ENCODE results near the gene WDR12. TPM values are rescaled to one million over a fixed set of nuclear protein-coding genes. Genes with fewer than 3 reads are reported as not detected.
A peak's percentile ranks its signal among the peaks of the same experiment; 100 is the strongest.

The WDR12 gene
- total and polyA plus RNA-seq, 2 of the 13 experiments (the other 11 are each of a cell fraction or from before 2014, with no cell fraction given), result 94.4 to 216 TPM

GRCh38 chr2:202870431-202871299 lies 40.8 kb downstream of the WDR12 start (continued):
- TF ChIP-seq, protein P1, sequence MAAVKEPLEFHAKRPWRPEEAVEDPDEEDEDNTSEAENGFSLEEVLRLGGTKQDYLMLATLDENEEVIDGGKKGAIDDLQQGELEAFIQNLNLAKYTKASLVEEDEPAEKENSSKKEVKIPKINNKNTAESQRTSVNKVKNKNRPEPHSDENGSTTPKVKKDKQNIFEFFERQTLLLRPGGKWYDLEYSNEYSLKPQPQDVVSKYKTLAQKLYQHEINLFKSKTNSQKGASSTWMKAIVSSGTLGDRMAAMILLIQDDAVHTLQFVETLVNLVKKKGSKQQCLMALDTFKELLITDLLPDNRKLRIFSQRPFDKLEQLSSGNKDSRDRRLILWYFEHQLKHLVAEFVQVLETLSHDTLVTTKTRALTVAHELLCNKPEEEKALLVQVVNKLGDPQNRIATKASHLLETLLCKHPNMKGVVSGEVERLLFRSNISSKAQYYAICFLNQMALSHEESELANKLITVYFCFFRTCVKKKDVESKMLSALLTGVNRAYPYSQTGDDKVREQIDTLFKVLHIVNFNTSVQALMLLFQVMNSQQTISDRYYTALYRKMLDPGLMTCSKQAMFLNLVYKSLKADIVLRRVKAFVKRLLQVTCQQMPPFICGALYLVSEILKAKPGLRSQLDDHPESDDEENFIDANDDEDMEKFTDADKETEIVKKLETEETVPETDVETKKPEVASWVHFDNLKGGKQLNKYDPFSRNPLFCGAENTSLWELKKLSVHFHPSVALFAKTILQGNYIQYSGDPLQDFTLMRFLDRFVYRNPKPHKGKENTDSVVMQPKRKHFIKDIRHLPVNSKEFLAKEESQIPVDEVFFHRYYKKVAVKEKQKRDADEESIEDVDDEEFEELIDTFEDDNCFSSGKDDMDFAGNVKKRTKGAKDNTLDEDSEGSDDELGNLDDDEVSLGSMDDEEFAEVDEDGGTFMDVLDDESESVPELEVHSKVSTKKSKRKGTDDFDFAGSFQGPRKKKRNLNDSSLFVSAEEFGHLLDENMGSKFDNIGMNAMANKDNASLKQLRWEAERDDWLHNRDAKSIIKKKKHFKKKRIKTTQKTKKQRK (IDR thresholded peaks at IDR 0.05; ENCODE audit: low read length), result no peak
- TF ChIP-seq BHLHE40 (IDR thresholded peaks at IDR 0.05; ENCODE audit: low read length) (peak; percentile 4; the same call in 1 of the 2 replicates), TOPORS (CRISPR knock-in tag; IDR thresholded peaks at IDR 0.05) (peak; percentile 61; the same call in 1 of the 2 replicates), ZNF20 (CRISPR knock-in tag; IDR thresholded peaks at IDR 0.05) (no peak), ZNF33A (CRISPR knock-in tag; IDR thresholded peaks at IDR 0.05; ENCODE audit: borderline replicate concordance) (no peak), ZNF18 (CRISPR knock-in tag; IDR thresholded peaks at IDR 0.05; ENCODE audit: insufficient replicate concordance) (no peak), ZNF768 (CRISPR knock-in tag; IDR thresholded peaks at IDR 0.05) (no peak), HOXA3 (CRISPR knock-in tag; IDR thresholded peaks at IDR 0.05) (peak; percentile 17; the same call in 1 of the 2 replicates), KLF16 (CRISPR knock-in tag; IDR thresholded peaks at IDR 0.05) (peak in 1 of 2 experiments; percentile 45; a peak in 1 of 4 replicates), MAZ (IDR thresholded peaks at IDR 0.05; ENCODE audit: borderline replicate concordance, low read depth, low read length) (no peak), MAZ (CRISPR knock-in tag; IDR thresholded peaks at IDR 0.05; ENCODE audit: low read depth) (peak; percentile 0), ZNF432 (CRISPR knock-in tag; IDR thresholded peaks at IDR 0.05; ENCODE audit: borderline replicate concordance) (no peak), WIZ (CRISPR knock-in tag; IDR thresholded peaks at IDR 0.05) (no peak), ATF1 (CRISPR knock-in tag; IDR thresholded peaks at IDR 0.05) (no peak), ZNF460 (CRISPR knock-in tag; IDR thresholded peaks at IDR 0.05; ENCODE audit: borderline replicate concordance) (no peak), ZNF580 (CRISPR knock-in tag; IDR thresholded peaks at IDR 0.05; ENCODE audit: borderline replicate concordance, low read depth) (peak; percentile 74; the same call in 1 of the 2 replicates), CREM (IDR thresholded peaks at IDR 0.05) (peak; percentile 21; the same call in 1 of the 2 replicates), CREM (CRISPR knock-in tag; IDR thresholded peaks at IDR 0.05) (no peak), ZNF598 (CRISPR knock-in tag; IDR thresholded peaks at IDR 0.05; ENCODE audit: borderline replicate concordance) (peak; percentile 60; the same call in 1 of the 2 replicates)
- TF ChIP-seq, protein P2, sequence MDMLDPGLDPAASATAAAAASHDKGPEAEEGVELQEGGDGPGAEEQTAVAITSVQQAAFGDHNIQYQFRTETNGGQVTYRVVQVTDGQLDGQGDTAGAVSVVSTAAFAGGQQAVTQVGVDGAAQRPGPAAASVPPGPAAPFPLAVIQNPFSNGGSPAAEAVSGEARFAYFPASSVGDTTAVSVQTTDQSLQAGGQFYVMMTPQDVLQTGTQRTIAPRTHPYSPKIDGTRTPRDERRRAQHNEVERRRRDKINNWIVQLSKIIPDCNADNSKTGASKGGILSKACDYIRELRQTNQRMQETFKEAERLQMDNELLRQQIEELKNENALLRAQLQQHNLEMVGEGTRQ (IDR thresholded peaks at IDR 0.05; ENCODE audit: low read depth, low read length), result 0 out of 2 replicates have a peak, but pooled peaks have one; percentile 21
- TF ChIP-seq, protein P2 (CRISPR knock-in tag; IDR thresholded peaks at IDR 0.05; ENCODE audit: borderline replicate concordance), result peak; percentile 69
